Skeletal muscle tissue (tissue), 4 donors: ENCODE data around the gene KCNC4. TPM values are rescaled to one million over a fixed set of nuclear protein-coding genes. Genes with fewer than 3 reads are reported as not detected.

ENCODE experiments used
- H3K27ac ChIP-seq: one replicate; pipeline ENCODE4 v1.7.0; 2013; ENCODE audit warnings: mild to moderate bottlenecking, low read depth, low read length, inconsistent platforms
- H3K27me3 ChIP-seq, 3 donors: one replicate each; pipeline ENCODE4 v1.7.0; 2013; ENCODE audit warnings: low read length in 3 of 3; ENCODE audit not compliant: control insufficient read depth in 3 of 3, insufficient read depth in 3 of 3
- H3K36me3 ChIP-seq, 3 donors: one replicate each; pipeline ENCODE4 v1.7.0; 2013; ENCODE audit warnings: low read length in 3 of 3; ENCODE audit not compliant: control insufficient read depth in 3 of 3, insufficient read depth in 3 of 3
- H3K4me1 ChIP-seq, 3 donors: one replicate each; pipeline ENCODE4 v1.7.0; 2013; ENCODE audit warnings: low read length in 3 of 3, mild to moderate bottlenecking in 3 of 3; ENCODE audit not compliant: control insufficient read depth in 3 of 3, insufficient read depth in 3 of 3
- H3K4me3 ChIP-seq, 3 donors: one replicate each; pipeline ENCODE4 v1.7.0; 2013; ENCODE audit warnings: low read length in 3 of 3
- H3K9ac ChIP-seq, 3 donors: one replicate each; pipeline ENCODE4 v1.7.0; 2013; ENCODE audit warnings: low read length in 3 of 3, mild to moderate bottlenecking in 3 of 3, moderate library complexity in 2 of 3, low read depth in 1 of 3
- H3K9me3 ChIP-seq, 3 donors: one replicate each; pipeline ENCODE4 v1.7.0; 2013; ENCODE audit warnings: low read length in 3 of 3; ENCODE audit not compliant: control insufficient read depth in 3 of 3
- total RNA-seq: library from RNA; depleted of rRNA; stranded (reverse); fragments of >200 nt; gene quantifications from one replicate; pipeline ENCODE4 v1.2.3, GENCODE V29; 2014
- donor health status: Osteomylitis.

The KCNC4 gene
- total RNA-seq, 1 donor from 2014 or later = 1.6 TPM

DNA sequence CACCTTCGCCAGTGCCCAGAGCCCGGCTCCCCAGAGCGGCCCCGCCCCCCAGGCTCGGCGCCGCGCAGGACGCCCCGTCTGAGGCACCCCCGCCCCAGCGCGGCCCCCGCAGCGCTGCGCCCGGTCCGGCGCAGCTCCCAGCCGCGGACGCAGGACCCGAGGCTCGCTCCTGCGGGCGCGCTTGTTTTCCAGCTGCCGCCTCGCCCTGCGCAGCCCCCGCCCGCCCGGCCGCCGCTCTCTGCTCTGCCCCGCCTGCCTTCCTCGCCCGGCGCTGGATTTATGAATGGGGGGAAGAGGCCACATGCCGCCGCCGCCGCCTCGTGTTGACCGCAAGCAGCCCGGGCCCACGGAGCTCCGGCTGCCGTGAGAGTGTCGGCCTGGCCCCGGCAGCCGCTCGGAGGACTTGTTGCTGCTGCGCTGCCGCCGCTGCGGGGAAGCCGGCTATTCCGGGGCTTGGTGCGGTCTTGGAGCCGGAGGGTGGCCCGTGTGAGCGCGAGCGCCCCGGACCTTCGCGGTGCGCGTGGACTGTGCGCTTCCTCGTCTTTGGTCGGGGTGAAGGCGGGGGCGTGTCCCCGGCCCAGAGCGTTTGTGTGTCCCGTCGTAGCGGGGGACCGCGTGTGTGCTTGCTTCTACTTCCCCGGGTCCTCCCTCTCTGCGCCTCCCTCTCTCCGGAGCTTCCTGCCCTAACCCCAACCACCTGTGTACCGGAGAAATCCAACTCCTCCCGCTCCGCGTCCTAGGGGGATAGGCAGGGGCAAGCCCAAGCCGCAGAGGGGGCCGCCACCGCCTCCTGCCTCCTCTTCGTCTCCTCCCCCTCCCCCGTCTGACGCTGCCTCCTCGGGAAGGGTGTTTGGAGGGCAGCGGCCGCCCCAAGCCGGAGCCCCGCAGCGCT is 736 bp downstream of the KCNC4 start:
- no peaks in the 10 kb centered on the region for H3K9me3 ChIP-seq
- peak overlapping the region; percentile 63 to 87 (median 82) for H3K4me3 ChIP-seq
- H3K27ac ChIP-seq = no peak overlapping the region
- H3K9ac ChIP-seq = peak overlapping the region; percentile 33 to 81 (median 60)
- no peaks in the 10 kb centered on the region for H3K36me3 ChIP-seq
- peaks cover 10 to 47% (median 33%) of the 10 kb centered on the region in 3 donors for H3K4me1 ChIP-seq
- peaks cover 0 to 19% (median 9%) of the 10 kb centered on the region in 3 donors for H3K27me3 ChIP-seq

- Histone ChIP-seq H3K27me3 (peaks cover 0 to 19% (median 9%) of the 10 kb centered on the region in 3 donors), H3K36me3 (no peaks in the 10 kb centered on the region), H3K27ac (no peak overlapping the region), H3K4me3 (peak overlapping the region; percentile 56 to 87 (median 82)), H3K9ac (peak overlapping the region in 2 of 3 donors; percentile 60 to 66), H3K9me3 (no peaks in the 10 kb centered on the region), H3K4me1 (peaks cover 10 to 50% (median 33%) of the 10 kb centered on the region in 3 donors)
These were observed 1.5 kb downstream of the KCNC4 start for GRCh38 chr1:110211496-110212168.

GRCh38 chr1:110212169-110213142 is 2.3 kb downstream of the KCNC4 start:
- Histone ChIP-seq H3K27ac (no peak overlapping the region), H3K9ac (peak overlapping the region in 1 of 3 donors; percentile 66), H3K36me3 (no peaks in the 10 kb centered on the region), H3K4me1 (peaks cover 10 to 50% (median 33%) of the 10 kb centered on the region in 3 donors), H3K9me3 (no peaks in the 10 kb centered on the region), H3K27me3 (peaks cover 0 to 19% (median 9%) of the 10 kb centered on the region in 3 donors), H3K4me3 (peak overlapping the region; percentile 49 to 87 (median 82))

GRCh38 chr1:110213143-110213540 is 3.0 kb downstream of the KCNC4 start:
- H3K4me1 ChIP-seq = peaks cover 10 to 46% (median 31%) of the 10 kb centered on the region in 3 donors
- no peaks in the 10 kb centered on the region for H3K9me3 ChIP-seq
- no peak overlapping the region for H3K27ac ChIP-seq
- peaks cover 0 to 19% (median 9%) of the 10 kb centered on the region in 3 donors for H3K27me3 ChIP-seq
- peak overlapping the region in 1 of 3 donors; percentile 49 for H3K4me3 ChIP-seq
- no peaks in the 10 kb centered on the region for H3K36me3 ChIP-seq
- H3K9ac ChIP-seq = no peak overlapping the region

GRCh38 chr1:110214454-110215404 is 4.6 kb downstream of the KCNC4 start:
- Histone ChIP-seq H3K9me3 (no peaks in the 10 kb centered on the region), H3K4me1 (peaks cover 7 to 40% (median 24%) of the 10 kb centered on the region in 3 donors), H3K4me3 (no peak overlapping the region), H3K36me3 (no peaks in the 10 kb centered on the region), H3K9ac (peak overlapping the region in 1 of 3 donors; percentile 33), H3K27me3 (peaks cover 0 to 19% (median 9%) of the 10 kb centered on the region in 3 donors), H3K27ac (no peak overlapping the region)

GRCh38 chr1:110215621-110216515 is 5.8 kb downstream of the KCNC4 start:
- peaks cover 6 to 39% (median 22%) of the 10 kb centered on the region in 3 donors for H3K4me1 ChIP-seq

DNA sequence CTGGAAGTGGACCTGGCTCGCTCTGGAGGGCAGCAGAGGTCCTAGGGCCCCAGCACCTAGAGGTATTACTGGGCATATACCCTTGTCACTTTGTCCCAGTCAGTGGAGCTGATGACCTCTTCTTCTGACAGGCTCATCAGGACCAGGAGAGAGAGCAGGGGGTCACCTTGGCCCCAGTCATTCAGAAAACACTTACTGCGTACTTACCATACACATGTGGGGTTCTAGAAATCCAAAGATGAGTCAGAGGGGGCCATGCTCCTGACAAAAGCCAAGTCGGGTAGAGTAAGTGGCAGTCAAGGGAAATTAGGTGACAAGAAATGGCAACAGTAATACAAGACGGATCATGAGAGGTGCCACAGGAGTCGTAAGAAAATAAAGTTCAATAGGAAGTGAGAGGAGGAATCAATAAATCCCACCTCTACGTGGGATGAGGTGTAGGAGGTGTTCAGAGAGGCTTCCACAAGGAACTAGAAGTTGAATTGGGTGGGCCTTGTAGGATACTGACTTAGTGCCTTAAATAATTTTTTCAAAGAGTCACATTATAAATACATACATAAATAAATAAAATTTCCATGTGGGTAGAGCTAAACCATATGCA is 6.8 kb downstream of the KCNC4 start:
- Histone ChIP-seq H3K36me3 (peaks cover 0 to 4% (median 0%) of the 10 kb centered on the region in 3 donors), H3K27me3 (peaks cover 0 to 8% (median 6%) of the 10 kb centered on the region in 3 donors), H3K9me3 (no peaks in the 10 kb centered on the region), H3K9ac (no peak overlapping the region), H3K4me3 (no peak overlapping the region), H3K4me1 (peaks cover 3 to 31% (median 16%) of the 10 kb centered on the region in 3 donors), H3K27ac (no peak overlapping the region)

More at GRCh38 chr1:110215621-110216515, 5.8 kb downstream of the KCNC4 start:
- H3K9me3 ChIP-seq = no peaks in the 10 kb centered on the region
- peak overlapping the region in 1 of 3 donors; percentile 33 for H3K9ac ChIP-seq
- H3K27ac ChIP-seq = no peak overlapping the region
- no peak overlapping the region for H3K4me3 ChIP-seq
- peaks cover 0 to 18% (median 9%) of the 10 kb centered on the region in 3 donors for H3K27me3 ChIP-seq
- peaks cover 0 to 2% (median 0%) of the 10 kb centered on the region in 3 donors for H3K36me3 ChIP-seq

- Histone ChIP-seq H3K27me3 (no peaks in the 10 kb centered on the region), H3K9me3 (no peaks in the 10 kb centered on the region), H3K4me1 (peaks cover 3 to 22% (median 10%) of the 10 kb centered on the region in 3 donors), H3K36me3 (peaks cover 0 to 12% (median 2%) of the 10 kb centered on the region in 3 donors), H3K27ac (no peak overlapping the region), H3K9ac (no peak overlapping the region), H3K4me3 (no peak overlapping the region)
These were observed 8.0 kb downstream of the KCNC4 start for GRCh38 chr1:110218137-110218536.
